C4-2B (cell line): Measurements from ENCODE around the gene HLCS.

ENCODE experiments used
- ZFX ChIP-seq: fragments of 450-650 bp; IDR thresholded peaks from 2 replicates; pipeline ENCODE4 v1.6.1; 2017
- TF ChIP-seq, protein P1 (sequence below): fragments of 450-650 bp; conservative IDR thresholded peaks from 2 replicates; pipeline ENCODE4 v1.5.1; 2017; ENCODE audit warnings: mild to moderate bottlenecking

DNA sequence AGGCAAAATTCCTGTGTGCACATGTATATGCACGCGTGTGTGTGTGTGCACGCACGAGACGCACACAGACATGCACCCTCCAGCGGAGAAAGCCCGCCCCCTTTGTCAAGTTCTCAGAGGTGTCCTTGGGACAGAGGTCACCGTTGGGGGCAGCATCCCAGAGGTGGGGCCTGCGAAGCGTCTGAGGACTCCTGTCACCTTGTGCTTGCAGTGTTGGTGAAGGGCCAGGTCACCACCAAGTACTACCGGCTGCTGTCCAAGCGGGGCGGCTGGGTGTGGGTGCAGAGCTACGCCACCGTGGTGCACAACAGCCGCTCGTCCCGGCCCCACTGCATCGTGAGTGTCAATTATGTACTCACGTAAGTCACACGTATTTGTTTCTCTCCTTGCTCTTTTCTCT, 225.0 kb downstream of the HLCS start:
- TF ChIP-seq, protein P1, sequence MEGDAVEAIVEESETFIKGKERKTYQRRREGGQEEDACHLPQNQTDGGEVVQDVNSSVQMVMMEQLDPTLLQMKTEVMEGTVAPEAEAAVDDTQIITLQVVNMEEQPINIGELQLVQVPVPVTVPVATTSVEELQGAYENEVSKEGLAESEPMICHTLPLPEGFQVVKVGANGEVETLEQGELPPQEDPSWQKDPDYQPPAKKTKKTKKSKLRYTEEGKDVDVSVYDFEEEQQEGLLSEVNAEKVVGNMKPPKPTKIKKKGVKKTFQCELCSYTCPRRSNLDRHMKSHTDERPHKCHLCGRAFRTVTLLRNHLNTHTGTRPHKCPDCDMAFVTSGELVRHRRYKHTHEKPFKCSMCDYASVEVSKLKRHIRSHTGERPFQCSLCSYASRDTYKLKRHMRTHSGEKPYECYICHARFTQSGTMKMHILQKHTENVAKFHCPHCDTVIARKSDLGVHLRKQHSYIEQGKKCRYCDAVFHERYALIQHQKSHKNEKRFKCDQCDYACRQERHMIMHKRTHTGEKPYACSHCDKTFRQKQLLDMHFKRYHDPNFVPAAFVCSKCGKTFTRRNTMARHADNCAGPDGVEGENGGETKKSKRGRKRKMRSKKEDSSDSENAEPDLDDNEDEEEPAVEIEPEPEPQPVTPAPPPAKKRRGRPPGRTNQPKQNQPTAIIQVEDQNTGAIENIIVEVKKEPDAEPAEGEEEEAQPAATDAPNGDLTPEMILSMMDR, result no peak
- TF ChIP-seq ZFX, result no peak
